Astrocyte (in vitro differentiated cells and primary cell): ENCODE data around the gene IFT88. TPM values are rescaled to one million over a fixed set of nuclear protein-coding genes. Genes with fewer than 3 reads are reported as not detected.

ENCODE experiments used
- DNase-seq: peaks from one replicate; pipeline ENCODE4 v3.0.0-alpha.2; 2010; ENCODE audit warnings: low read depth
- FAIRE-seq: peaks from 2 replicates; lab custom pipeline; 2011; peaks lifted over from hg19 to GRCh38; lab: Jason Lieb, UNC
- H2AFZ ChIP-seq: 2 replicates; pipeline ENCODE4 v1.6.0; 2012; ENCODE audit warnings: low read depth, low read length, inconsistent platforms
- H3K27ac ChIP-seq: 2 replicates; pipeline ENCODE4 v1.5.1; 2011; ENCODE audit warnings: low read depth, low read length, inconsistent platforms
- H3K27me3 ChIP-seq: 2 replicates; pipeline ENCODE4 v1.6.0; 2011; ENCODE audit warnings: low read length, inconsistent platforms; ENCODE audit not compliant: insufficient read depth
- H3K36me3 ChIP-seq: 2 replicates; pipeline ENCODE4 v1.5.1; 2011; ENCODE audit warnings: low read length, inconsistent platforms; ENCODE audit not compliant: insufficient read depth
- H3K4me1 ChIP-seq: 2 replicates; pipeline ENCODE4 v1.5.1; 2011; ENCODE audit warnings: low read length, inconsistent platforms; ENCODE audit not compliant: insufficient read depth
- H3K4me2 ChIP-seq: 2 replicates; pipeline ENCODE4 v1.6.0; 2012; ENCODE audit warnings: low read length, inconsistent platforms
- H3K4me3 ChIP-seq: 2 replicates; pipeline ENCODE4 v1.5.1; 2011; ENCODE audit warnings: low read depth, mild to moderate bottlenecking, low read length, inconsistent platforms; ENCODE audit not compliant: insufficient read depth
- H3K79me2 ChIP-seq: 2 replicates; pipeline ENCODE4 v1.6.0; 2012; ENCODE audit warnings: mild to moderate bottlenecking, low read length, inconsistent platforms; ENCODE audit not compliant: insufficient read depth
- H3K9ac ChIP-seq: 2 replicates; pipeline ENCODE4 v1.6.0; 2012; ENCODE audit warnings: mild to moderate bottlenecking, low read length, inconsistent platforms
- H3K9me3 ChIP-seq: 2 replicates; pipeline ENCODE4 v1.5.1; 2012; ENCODE audit warnings: low read depth, mild to moderate bottlenecking, low read length, inconsistent platforms; ENCODE audit not compliant: insufficient read depth
- H4K20me1 ChIP-seq: 2 replicates; pipeline ENCODE4 v1.6.0; 2012; ENCODE audit warnings: low read length, inconsistent platforms; ENCODE audit not compliant: insufficient read depth
- H3K27ac Mint-ChIP-seq: one replicate; pipeline ENCODE4 v1.8.0; 2021; ENCODE audit warnings: mild to moderate bottlenecking, mixed read lengths; ENCODE audit not compliant: unreplicated experiment
- H3K27me3 Mint-ChIP-seq: one replicate; pipeline ENCODE4 v1.8.0; 2021; ENCODE audit warnings: low read depth, mixed read lengths; ENCODE audit not compliant: unreplicated experiment
- H3K36me3 Mint-ChIP-seq: one replicate; pipeline ENCODE4 v1.8.0; 2021; ENCODE audit warnings: low read depth, mixed read lengths; ENCODE audit not compliant: unreplicated experiment
- H3K4me1 Mint-ChIP-seq: one replicate; pipeline ENCODE4 v1.8.0; 2021; ENCODE audit warnings: low read depth, mixed read lengths; ENCODE audit not compliant: unreplicated experiment
- H3K4me3 Mint-ChIP-seq: one replicate; pipeline ENCODE4 v1.8.0; 2021; ENCODE audit warnings: mild to moderate bottlenecking, moderate library complexity, mixed read lengths; ENCODE audit not compliant: unreplicated experiment
- H3K9me3 Mint-ChIP-seq: one replicate; pipeline ENCODE4 v1.8.0; 2021; ENCODE audit warnings: mild to moderate bottlenecking, mixed read lengths; ENCODE audit not compliant: unreplicated experiment
- EZH2 ChIP-seq: IDR thresholded peaks from 2 replicates; pipeline ENCODE4 v1.6.1; 2012; ENCODE audit warnings: mild to moderate bottlenecking, low read length, inconsistent platforms; ENCODE audit not compliant: insufficient read depth
- total RNA-seq: library from RNA; stranded (reverse); gene quantifications from 2 replicates; pipeline ENCODE4 v1.2.1, GENCODE V29; 2021
- TF ChIP-seq, protein P1 (sequence below): IDR thresholded peaks from 2 replicates; pipeline ENCODE4 v1.5.1; 2011; ENCODE audit warnings: low read depth, mild to moderate bottlenecking, inconsistent platforms, low read length, moderate library complexity; ENCODE audit not compliant: insufficient read depth

Gene IFT88
- total RNA-seq, 1 donor from 2014 or later, result 7.6 TPM

DNA sequence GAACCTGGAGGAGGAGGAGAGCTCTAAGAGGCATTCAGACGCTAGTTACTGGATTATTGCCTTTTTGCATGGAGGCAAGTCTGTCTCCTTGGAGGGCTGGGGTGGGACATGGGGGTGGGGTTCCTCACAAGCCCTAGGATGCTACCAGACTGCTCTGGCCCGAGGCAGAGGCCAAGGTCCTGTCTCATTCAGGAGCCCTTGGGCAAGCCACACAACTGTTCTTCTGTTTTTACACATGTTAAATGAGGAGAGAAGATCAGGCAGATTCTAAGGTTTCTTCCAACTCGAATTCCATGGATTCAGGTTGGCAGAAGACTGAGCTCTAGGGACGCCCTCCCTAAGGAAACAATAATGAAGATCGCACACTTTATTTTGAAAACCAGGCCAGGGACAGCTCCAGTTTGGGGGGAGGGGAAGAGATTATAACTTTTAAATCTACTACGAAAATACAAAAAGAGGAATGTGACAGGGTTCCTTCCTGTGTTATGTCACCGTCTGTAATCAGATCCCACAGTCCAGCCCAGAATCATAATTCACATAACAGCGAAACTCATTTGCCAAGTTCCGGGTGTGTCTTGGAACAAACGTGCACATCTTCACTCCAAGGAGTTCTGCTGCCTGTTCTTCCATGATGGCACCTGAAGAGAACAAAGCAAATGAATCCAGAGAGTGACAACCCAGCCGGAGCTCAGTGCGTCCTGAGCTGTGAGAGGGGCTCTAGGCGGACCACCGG lies 161.8 kb downstream of the IFT88 start:
- H3K36me3 ChIP-seq, result no peaks in the 10 kb centered on the region
- no peak for TF ChIP-seq EZH2
- TF ChIP-seq, protein P1, sequence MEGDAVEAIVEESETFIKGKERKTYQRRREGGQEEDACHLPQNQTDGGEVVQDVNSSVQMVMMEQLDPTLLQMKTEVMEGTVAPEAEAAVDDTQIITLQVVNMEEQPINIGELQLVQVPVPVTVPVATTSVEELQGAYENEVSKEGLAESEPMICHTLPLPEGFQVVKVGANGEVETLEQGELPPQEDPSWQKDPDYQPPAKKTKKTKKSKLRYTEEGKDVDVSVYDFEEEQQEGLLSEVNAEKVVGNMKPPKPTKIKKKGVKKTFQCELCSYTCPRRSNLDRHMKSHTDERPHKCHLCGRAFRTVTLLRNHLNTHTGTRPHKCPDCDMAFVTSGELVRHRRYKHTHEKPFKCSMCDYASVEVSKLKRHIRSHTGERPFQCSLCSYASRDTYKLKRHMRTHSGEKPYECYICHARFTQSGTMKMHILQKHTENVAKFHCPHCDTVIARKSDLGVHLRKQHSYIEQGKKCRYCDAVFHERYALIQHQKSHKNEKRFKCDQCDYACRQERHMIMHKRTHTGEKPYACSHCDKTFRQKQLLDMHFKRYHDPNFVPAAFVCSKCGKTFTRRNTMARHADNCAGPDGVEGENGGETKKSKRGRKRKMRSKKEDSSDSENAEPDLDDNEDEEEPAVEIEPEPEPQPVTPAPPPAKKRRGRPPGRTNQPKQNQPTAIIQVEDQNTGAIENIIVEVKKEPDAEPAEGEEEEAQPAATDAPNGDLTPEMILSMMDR, result no peak
- DNase-seq (no peak), FAIRE-seq (no peak)
- no peaks in the 10 kb centered on the region for H3K4me1 Mint-ChIP-seq
- H3K9me3 ChIP-seq, result no peaks in the 10 kb centered on the region
- no peaks in the 10 kb centered on the region for H3K27me3 ChIP-seq
- no peaks in the 10 kb centered on the region for H3K4me1 ChIP-seq
- H3K27ac Mint-ChIP-seq, result no peak overlapping the region
- H3K4me3 ChIP-seq, result no peak overlapping the region
- peaks cover 4% of the 10 kb centered on the region for H3K27me3 Mint-ChIP-seq
- no peak overlapping the region for H3K27ac ChIP-seq
- peaks cover 4% of the 10 kb centered on the region for H3K9me3 Mint-ChIP-seq
- no peak overlapping the region for H3K4me3 Mint-ChIP-seq
- no peak overlapping the region for H3K4me2 ChIP-seq
- H3K36me3 Mint-ChIP-seq, result no peaks in the 10 kb centered on the region
- no peaks in the 10 kb centered on the region for H3K79me2 ChIP-seq
- no peaks in the 10 kb centered on the region for H4K20me1 ChIP-seq
- H3K9ac ChIP-seq, result no peak overlapping the region
- no peak overlapping the region for H2AFZ ChIP-seq

DNA sequence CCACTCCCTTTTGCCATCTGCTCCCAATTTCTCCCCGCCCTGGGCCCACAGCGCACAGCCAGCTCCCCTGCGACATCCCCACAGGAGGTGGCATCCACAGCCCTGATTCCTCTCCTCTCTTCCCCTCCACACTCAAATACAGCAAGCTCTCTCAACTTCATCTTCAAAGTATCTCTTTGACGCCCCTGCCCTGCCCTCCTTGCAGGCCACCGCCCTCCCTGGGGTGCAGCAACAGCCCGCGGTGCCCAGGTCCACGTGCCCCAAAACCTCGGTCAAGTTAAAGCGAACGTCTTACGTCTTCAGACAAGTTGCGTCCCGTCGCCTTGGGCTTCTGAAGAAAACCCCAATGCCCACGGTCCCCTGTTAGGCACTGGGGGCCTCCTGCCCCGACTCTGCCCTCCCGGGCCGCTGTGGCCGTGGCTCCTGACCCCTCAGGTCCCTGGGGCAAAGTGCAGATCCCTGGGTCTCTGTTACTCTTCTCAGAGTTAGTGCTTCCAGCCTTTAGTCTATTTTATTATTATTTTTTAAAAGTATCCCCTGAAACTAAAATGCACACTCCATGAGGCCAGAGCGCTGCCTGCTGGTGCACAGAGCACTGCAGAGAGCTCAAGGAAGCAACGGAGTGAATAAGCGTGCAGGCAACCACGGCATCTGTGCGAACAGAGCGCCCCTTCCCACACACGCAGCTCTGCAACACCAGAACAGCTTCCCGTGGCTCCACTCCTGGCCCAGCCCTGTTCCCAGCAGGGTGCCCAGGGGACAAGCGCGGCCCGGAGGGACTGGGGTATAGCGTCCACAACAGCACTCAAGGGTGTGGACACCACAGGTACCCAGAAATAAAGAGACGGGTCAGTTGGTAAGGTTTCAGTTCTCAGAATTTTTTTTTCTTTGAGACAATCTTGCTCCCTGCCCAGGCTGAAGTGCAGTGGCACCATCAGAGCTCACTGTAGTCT lies 163.0 kb downstream of the IFT88 start:
- Histone ChIP-seq H3K79me2 (no peaks in the 10 kb centered on the region), H4K20me1 (no peaks in the 10 kb centered on the region), H2AFZ (no peak overlapping the region), H3K4me1 (no peaks in the 10 kb centered on the region), H3K27ac (no peak overlapping the region), H3K9ac (no peak overlapping the region), H3K4me3 (no peak overlapping the region), H3K4me2 (no peak overlapping the region), H3K27me3 (no peaks in the 10 kb centered on the region), H3K36me3 (no peaks in the 10 kb centered on the region), H3K9me3 (no peaks in the 10 kb centered on the region)
- FAIRE-seq, result no peak
- no peak for TF ChIP-seq EZH2
- TF ChIP-seq, protein P1, result no peak
- H3K27me3 Mint-ChIP-seq, result peaks cover 5% of the 10 kb centered on the region
- H3K27ac Mint-ChIP-seq, result no peak overlapping the region
- H3K4me1 Mint-ChIP-seq, result no peaks in the 10 kb centered on the region
- no peaks in the 10 kb centered on the region for H3K36me3 Mint-ChIP-seq
- no peak for DNase-seq
- H3K4me3 Mint-ChIP-seq, result no peak overlapping the region
- H3K9me3 Mint-ChIP-seq, result peaks cover 4% of the 10 kb centered on the region
